K562 (cell line): ENCODE data around the gene FAM32A. TPM values are rescaled to one million over a fixed set of nuclear protein-coding genes. Genes with fewer than 3 reads are reported as not detected.

ENCODE experiments used
- DPF2 ChIP-seq: fragments of 450-650 bp; IDR thresholded peaks from 2 replicates; pipeline ENCODE4 v1.6.1; 2016
- ELF2 ChIP-seq: fragments of 250-450 bp; sonication (Bioruptor Pico); IDR thresholded peaks from 2 replicates; pipeline ENCODE4 v1.5.0; 2021; ENCODE audit warnings: mild to moderate bottlenecking
- FIP1L1 ChIP-seq: fragments of 200-400 bp; formaldehyde crosslinking; IDR thresholded peaks from 2 replicates; pipeline ENCODE4 v1.6.1; 2018; ENCODE audit warnings: mild to moderate bottlenecking, low read depth, low read length; ENCODE audit not compliant: poor library complexity, severe bottlenecking
- FOSL1 ChIP-seq: fragments of 200-800 bp; sonication (Bioruptor generic); conservative IDR thresholded peaks from 2 replicates; pipeline ENCODE4 v1.6.1; 2016; ENCODE audit warnings: missing genetic modification characterization, missing compliant biosample characterization
- FOXJ2 ChIP-seq: fragments of 200-800 bp; sonication (Bioruptor generic); IDR thresholded peaks from 2 replicates; pipeline ENCODE4 v1.6.1; 2016; ENCODE audit warnings: missing genetic modification characterization, missing compliant biosample characterization
- GABPA ChIP-seq: fragments of 200-800 bp; sonication (Bioruptor generic); conservative IDR thresholded peaks from 2 replicates; pipeline ENCODE4 v1.6.1; 2016; ENCODE audit warnings: low read depth, missing genetic modification characterization, missing compliant biosample characterization
- HMG20B ChIP-seq: fragments of 250-450 bp; sonication (Bioruptor Pico); IDR thresholded peaks from 2 replicates; pipeline ENCODE4 v1.5.0; 2021; ENCODE audit warnings: mild to moderate bottlenecking
- MBD2 ChIP-seq: sonication (generic); IDR thresholded peaks from 2 replicates; pipeline ENCODE4 v1.6.1; 2016; ENCODE audit warnings: low read depth, borderline replicate concordance
- MEIS2 ChIP-seq: fragments of 450-650 bp; IDR thresholded peaks from 2 replicates; pipeline ENCODE4 v1.6.1; 2014; ENCODE audit warnings: mild to moderate bottlenecking; ENCODE audit not compliant: partially characterized antibody
- MTA1 ChIP-seq: fragments of 450-650 bp; IDR thresholded peaks from 2 replicates; pipeline ENCODE4 v1.6.1; 2017; ENCODE audit warnings: borderline replicate concordance
- MXI1 ChIP-seq: IDR thresholded peaks from 2 replicates; pipeline ENCODE4 v1.6.1; 2011; ENCODE audit warnings: low read depth, mild to moderate bottlenecking, improper control_type of control experiment, low read length
- PHTF2 ChIP-seq: fragments of 250-450 bp; sonication (Bioruptor Pico); IDR thresholded peaks from 2 replicates; pipeline ENCODE4 v1.5.0; 2021; ENCODE audit warnings: mild to moderate bottlenecking
- POLR2B ChIP-seq: fragments of 450-650 bp; IDR thresholded peaks from 2 replicates; pipeline ENCODE4 v1.6.1; 2018; ENCODE audit warnings: low read depth; ENCODE audit not compliant: partially characterized antibody
- RCOR1 ChIP-seq, 2 experiments: IDR thresholded peaks; 2 replicates each; pipeline ENCODE4 v1.6.1; 2012; ENCODE audit warnings: low read depth in 2 of 2, low read length in 2 of 2, borderline replicate concordance in 1 of 2, improper control_type of control experiment in 1 of 2
- SMARCE1 ChIP-seq: fragments of 450-650 bp; IDR thresholded peaks from 2 replicates; pipeline ENCODE4 v1.7.1; 2016; ENCODE audit warnings: mild to moderate bottlenecking
- TAF7 ChIP-seq: fragments of 450-650 bp; IDR thresholded peaks from 2 replicates; pipeline ENCODE4 v1.6.1; 2016; ENCODE audit warnings: missing genetic modification characterization, missing compliant biosample characterization
- ZNF274 ChIP-seq: IDR thresholded peaks from 2 replicates; pipeline ENCODE4 v1.6.1; 2011; ENCODE audit warnings: low read depth, mild to moderate bottlenecking, low read length, moderate library complexity, borderline replicate concordance
- ZNF311 ChIP-seq: fragments of 250-450 bp; sonication (Bioruptor Pico); IDR thresholded peaks from 2 replicates; pipeline ENCODE4 v1.4.0; 2020; ENCODE audit warnings: mild to moderate bottlenecking, moderate library complexity
- ZNF695 ChIP-seq: fragments of 450-650 bp; formaldehyde crosslinking; IDR thresholded peaks from 2 replicates; pipeline ENCODE4 v1.4.0; 2020; ENCODE audit warnings: mild to moderate bottlenecking, moderate library complexity
- polyA plus RNA-seq, 8 experiments: library from polyadenylated mRNA; depleted of rRNA in 4 of 8; stranded (reverse) in 5 of 8; unstranded in 3 of 8; fragments of >200 nt; fragmentation: Nextera tagmentation in 2 of 8; fragmentation: Illumina TruSeq in 1 of 8; extraction: Ambion mirVana in 2 of 8; extraction: Trizol in 1 of 8; gene quantifications; 2 replicates each; pipeline versions ENCODE4 v1.2.1 to v1.2.3, GENCODE V29; 2011 to 2014; ENCODE audit warnings: inconsistent platforms in 1 of 8, missing spikeins in 1 of 8
- total RNA-seq, 7 experiments: library from RNA; depleted of rRNA in 6 of 7; stranded (reverse); fragments of >200 nt in 6 of 7; fragmentation: Illumina TruSeq in 2 of 7; extraction: Trizol in 2 of 7; gene quantifications; 2 replicates each; pipeline versions ENCODE4 v1.2.1 to v1.2.3, GENCODE V29; 2011 to 2021; ENCODE audit warnings: low replicate concordance in 1 of 7
- TF ChIP-seq, protein P1 (sequence below), 2 experiments: fragments of 450-650 bp; conservative IDR thresholded peaks; 2 replicates each; pipeline ENCODE4 v1.6.1; 2017; ENCODE audit warnings: mild to moderate bottlenecking in 2 of 2, moderate library complexity in 2 of 2
- TF ChIP-seq, protein P2 (sequence below): sonication (generic); formaldehyde crosslinking; IDR thresholded peaks from 2 replicates; pipeline ENCODE4 v1.8.0; 2022; ENCODE audit warnings: mild to moderate bottlenecking, missing genetic modification reagents
- TF ChIP-seq, protein P3 (sequence below): fragments of 200-800 bp; sonication (Bioruptor generic); IDR thresholded peaks from 2 replicates; pipeline ENCODE4 v1.6.1; 2017; ENCODE audit warnings: missing genetic modification characterization, missing compliant biosample characterization

FAM32A gene
- total and polyA plus RNA-seq, 9 of the 15 experiments (the other 6 are each of a cell fraction or from before 2014, with no cell fraction given), result 30.7 to 96.7 (median 73.7) TPM

DNA sequence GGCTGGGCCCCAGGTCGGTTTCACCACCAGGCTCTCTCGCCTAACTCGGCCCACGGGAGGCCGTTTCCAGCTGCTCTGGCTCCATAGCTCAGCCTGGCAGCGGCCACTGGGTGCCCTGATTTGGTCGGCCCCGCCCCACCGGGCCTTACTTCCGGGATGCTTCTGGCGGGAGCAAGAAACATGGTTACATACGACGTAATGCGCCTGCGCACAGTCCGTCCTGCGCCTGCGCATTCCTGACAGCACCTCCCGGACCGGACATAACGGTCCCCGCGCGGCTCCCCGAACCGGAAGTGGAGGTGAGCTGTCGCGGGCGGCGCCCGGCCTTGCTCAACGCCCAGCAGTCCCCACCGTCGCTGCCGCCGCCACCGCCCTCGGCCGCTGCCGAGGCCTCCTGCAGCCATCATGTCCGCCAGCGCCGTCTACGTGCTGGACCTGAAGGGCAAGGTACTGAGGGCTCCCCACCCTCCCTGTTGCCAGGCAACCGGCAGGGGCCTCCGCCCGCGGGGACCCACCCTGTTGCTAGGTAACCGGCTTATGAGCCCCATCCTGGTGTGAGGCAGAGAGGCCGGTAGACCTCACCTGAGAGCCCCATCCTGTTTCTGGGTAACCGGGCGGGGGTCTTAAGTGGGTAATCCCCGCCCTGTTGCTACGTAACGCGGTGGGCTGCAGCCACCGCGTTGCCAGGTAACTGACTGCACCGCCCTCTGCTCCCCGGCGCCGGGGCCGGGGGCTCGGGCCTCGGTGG, 12.6 kb downstream of the FAM32A start, which contains the start of gene AP1M1 (continued):
- no peak for TF ChIP-seq MTA1
- peak; percentile 97 for TF ChIP-seq GABPA
- TF ChIP-seq, protein P1, sequence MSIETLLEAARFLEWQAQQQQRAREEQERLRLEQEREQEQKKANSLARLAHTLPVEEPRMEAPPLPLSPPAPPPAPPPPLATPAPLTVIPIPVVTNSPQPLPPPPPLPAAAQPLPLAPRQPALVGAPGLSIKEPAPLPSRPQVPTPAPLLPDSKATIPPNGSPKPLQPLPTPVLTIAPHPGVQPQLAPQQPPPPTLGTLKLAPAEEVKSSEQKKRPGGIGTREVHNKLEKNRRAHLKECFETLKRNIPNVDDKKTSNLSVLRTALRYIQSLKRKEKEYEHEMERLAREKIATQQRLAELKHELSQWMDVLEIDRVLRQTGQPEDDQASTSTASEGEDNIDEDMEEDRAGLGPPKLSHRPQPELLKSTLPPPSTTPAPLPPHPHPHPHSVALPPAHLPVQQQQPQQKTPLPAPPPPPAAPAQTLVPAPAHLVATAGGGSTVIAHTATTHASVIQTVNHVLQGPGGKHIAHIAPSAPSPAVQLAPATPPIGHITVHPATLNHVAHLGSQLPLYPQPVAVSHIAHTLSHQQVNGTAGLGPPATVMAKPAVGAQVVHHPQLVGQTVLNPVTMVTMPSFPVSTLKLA (conservative IDR thresholded peaks at IDR 0.05), result peak; percentile 35 to 75; a peak in 3 of 4 replicates
- TF ChIP-seq MBD2, result peak; percentile 67; the same call in 1 of the 2 replicates
- TF ChIP-seq, protein P2, sequence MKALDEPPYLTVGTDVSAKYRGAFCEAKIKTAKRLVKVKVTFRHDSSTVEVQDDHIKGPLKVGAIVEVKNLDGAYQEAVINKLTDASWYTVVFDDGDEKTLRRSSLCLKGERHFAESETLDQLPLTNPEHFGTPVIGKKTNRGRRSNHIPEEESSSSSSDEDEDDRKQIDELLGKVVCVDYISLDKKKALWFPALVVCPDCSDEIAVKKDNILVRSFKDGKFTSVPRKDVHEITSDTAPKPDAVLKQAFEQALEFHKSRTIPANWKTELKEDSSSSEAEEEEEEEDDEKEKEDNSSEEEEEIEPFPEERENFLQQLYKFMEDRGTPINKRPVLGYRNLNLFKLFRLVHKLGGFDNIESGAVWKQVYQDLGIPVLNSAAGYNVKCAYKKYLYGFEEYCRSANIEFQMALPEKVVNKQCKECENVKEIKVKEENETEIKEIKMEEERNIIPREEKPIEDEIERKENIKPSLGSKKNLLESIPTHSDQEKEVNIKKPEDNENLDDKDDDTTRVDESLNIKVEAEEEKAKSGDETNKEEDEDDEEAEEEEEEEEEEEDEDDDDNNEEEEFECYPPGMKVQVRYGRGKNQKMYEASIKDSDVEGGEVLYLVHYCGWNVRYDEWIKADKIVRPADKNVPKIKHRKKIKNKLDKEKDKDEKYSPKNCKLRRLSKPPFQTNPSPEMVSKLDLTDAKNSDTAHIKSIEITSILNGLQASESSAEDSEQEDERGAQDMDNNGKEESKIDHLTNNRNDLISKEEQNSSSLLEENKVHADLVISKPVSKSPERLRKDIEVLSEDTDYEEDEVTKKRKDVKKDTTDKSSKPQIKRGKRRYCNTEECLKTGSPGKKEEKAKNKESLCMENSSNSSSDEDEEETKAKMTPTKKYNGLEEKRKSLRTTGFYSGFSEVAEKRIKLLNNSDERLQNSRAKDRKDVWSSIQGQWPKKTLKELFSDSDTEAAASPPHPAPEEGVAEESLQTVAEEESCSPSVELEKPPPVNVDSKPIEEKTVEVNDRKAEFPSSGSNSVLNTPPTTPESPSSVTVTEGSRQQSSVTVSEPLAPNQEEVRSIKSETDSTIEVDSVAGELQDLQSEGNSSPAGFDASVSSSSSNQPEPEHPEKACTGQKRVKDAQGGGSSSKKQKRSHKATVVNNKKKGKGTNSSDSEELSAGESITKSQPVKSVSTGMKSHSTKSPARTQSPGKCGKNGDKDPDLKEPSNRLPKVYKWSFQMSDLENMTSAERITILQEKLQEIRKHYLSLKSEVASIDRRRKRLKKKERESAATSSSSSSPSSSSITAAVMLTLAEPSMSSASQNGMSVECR, result peak; percentile 68; the same call in 1 of the 2 replicates
- peak; percentile 71; the same call in 1 of the 2 replicates for TF ChIP-seq MXI1
- TF ChIP-seq, protein P3, sequence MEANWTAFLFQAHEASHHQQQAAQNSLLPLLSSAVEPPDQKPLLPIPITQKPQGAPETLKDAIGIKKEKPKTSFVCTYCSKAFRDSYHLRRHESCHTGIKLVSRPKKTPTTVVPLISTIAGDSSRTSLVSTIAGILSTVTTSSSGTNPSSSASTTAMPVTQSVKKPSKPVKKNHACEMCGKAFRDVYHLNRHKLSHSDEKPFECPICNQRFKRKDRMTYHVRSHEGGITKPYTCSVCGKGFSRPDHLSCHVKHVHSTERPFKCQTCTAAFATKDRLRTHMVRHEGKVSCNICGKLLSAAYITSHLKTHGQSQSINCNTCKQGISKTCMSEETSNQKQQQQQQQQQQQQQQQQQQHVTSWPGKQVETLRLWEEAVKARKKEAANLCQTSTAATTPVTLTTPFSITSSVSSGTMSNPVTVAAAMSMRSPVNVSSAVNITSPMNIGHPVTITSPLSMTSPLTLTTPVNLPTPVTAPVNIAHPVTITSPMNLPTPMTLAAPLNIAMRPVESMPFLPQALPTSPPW, result peak; percentile 85
- TF ChIP-seq DPF2, result peak; percentile 49
- TF ChIP-seq RCOR1 (IDR thresholded peaks at IDR 0.05; ENCODE audit: borderline replicate concordance in 1 of 2, low read depth in 2 of 2, low read length in 2 of 2), result peak in 1 of 2 experiments; percentile 0; a peak in 1 of 4 replicates
- TF ChIP-seq ZNF311 (CRISPR knock-in tag), result no peak
- TF ChIP-seq PHTF2, result no peak
- TF ChIP-seq SMARCE1, result no peak
- peak; percentile 91 for TF ChIP-seq MEIS2
- peak; percentile 88 for TF ChIP-seq FOSL1
- no peak for TF ChIP-seq ZNF695 (CRISPR knock-in tag)
- TF ChIP-seq ELF2, result peak; percentile 91
- 0 out of 2 replicates have a peak, but pooled peaks have one; percentile 8 for TF ChIP-seq ZNF274
- TF ChIP-seq HMG20B (CRISPR knock-in tag), result no peak
- peak; percentile 49 for TF ChIP-seq FIP1L1
- TF ChIP-seq POLR2B, result peak; percentile 69
- 0 out of 2 replicates have a peak, but pooled peaks have one; percentile 52 for TF ChIP-seq FOXJ2 (tag)
- 0 out of 2 replicates have a peak, but pooled peaks have one; percentile 29 for TF ChIP-seq TAF7 (tag)
